Measurements from ENCODE around the gene MAPK9. TPM values are rescaled to one million over a fixed set of nuclear protein-coding genes. Genes with fewer than 3 reads are reported as not detected.
"Not testable (repeated sequence)": the region's sequence is repeated elsewhere in the genome, so short reads cannot be mapped to it uniquely, and the experiment has no call there.

The MAPK9 gene
- total RNA-seq, 2 experiments from 2014 or later, result 19.9 to 42.1 TPM

GRCh38 chr5:180211761-180212035 is 80.2 kb downstream of the MAPK9 start:
- no peak overlapping the region for H3K4me2 ChIP-seq (ENCODE audit: low read length)
- CTCF ChIA-PET (ENCODE audit: unreplicated experiment), result no interaction called here
- intact Hi-C loops (cut with micrococcal nuclease; ENCODE audit: unreplicated experiment), result no loop called here

GRCh38 chr5:180210961-180211760 is 80.7 kb downstream of the MAPK9 start:
- Histone ChIP-seq H3K9me2 (ENCODE audit: insufficient read depth, low read length) (no peaks in the 10 kb centered on the region), H3K4me3 (ENCODE audit: low read depth, low read length, poor library complexity, severe bottlenecking) (no peak overlapping the region), H3K9me3 (ENCODE audit: low read length) (no peaks in the 10 kb centered on the region), H3K79me2 (ENCODE audit: insufficient read depth, low read depth, low read length) (no peaks in the 10 kb centered on the region), H3K4me2 (ENCODE audit: low read length) (no peak overlapping the region), H4K20me1 (ENCODE audit: insufficient read depth, low read length) (no peaks in the 10 kb centered on the region), H2AFZ (ENCODE audit: low read length) (no peak overlapping the region), H3K36me3 (ENCODE audit: insufficient read depth, low read length) (no peaks in the 10 kb centered on the region), H3K4me1 (ENCODE audit: insufficient read depth, low read length, poor library complexity, severe bottlenecking) (no peaks in the 10 kb centered on the region), H3K27ac (ENCODE audit: low read depth, low read length, poor library complexity, severe bottlenecking) (no peak overlapping the region)
- TF ChIP-seq CTCF (conservative IDR thresholded peaks at IDR 0.05; ENCODE audit: low read length), result no peak
- no peak for TF ChIP-seq EZH2phosphoT487 (IDR thresholded peaks at IDR 0.05; ENCODE audit: borderline replicate concordance, low read depth, low read length)
- no peak for DNase-seq (ENCODE audit: low spot score)
- no TSS peak for BruUV-seq (replicated peaks)
- ChIA-PET POLR2A (no interaction called here), CTCF (ENCODE audit: unreplicated experiment) (no interaction called here)
- intact Hi-C loops (cut with micrococcal nuclease; ENCODE audit: unreplicated experiment), result no loop called here

More at GRCh38 chr5:180211761-180212035, 80.2 kb downstream of the MAPK9 start:
- no TSS peak for BruUV-seq (replicated peaks)
- no peak for TF ChIP-seq CTCF (conservative IDR thresholded peaks at IDR 0.05; ENCODE audit: low read length)
- TF ChIP-seq EZH2phosphoT487 (IDR thresholded peaks at IDR 0.05; ENCODE audit: borderline replicate concordance, low read depth, low read length), result no peak
- H3K9me2 ChIP-seq (ENCODE audit: insufficient read depth, low read length), result no peaks in the 10 kb centered on the region
- no peaks in the 10 kb centered on the region for H3K79me2 ChIP-seq (ENCODE audit: insufficient read depth, low read depth, low read length)
- H3K27ac ChIP-seq (ENCODE audit: low read depth, low read length, poor library complexity, severe bottlenecking), result no peak overlapping the region
- H2AFZ ChIP-seq (ENCODE audit: low read length), result no peak overlapping the region
- no peaks in the 10 kb centered on the region for H3K9me3 ChIP-seq (ENCODE audit: low read length)
- no peaks in the 10 kb centered on the region for H3K36me3 ChIP-seq (ENCODE audit: insufficient read depth, low read length)
- H3K4me1 ChIP-seq (ENCODE audit: insufficient read depth, low read length, poor library complexity, severe bottlenecking), result no peaks in the 10 kb centered on the region
- no peak overlapping the region for H3K4me3 ChIP-seq (ENCODE audit: low read depth, low read length, poor library complexity, severe bottlenecking)
- DNase-seq (ENCODE audit: low spot score), result no peak
- no peaks in the 10 kb centered on the region for H4K20me1 ChIP-seq (ENCODE audit: insufficient read depth, low read length)
- POLR2A ChIA-PET, result no interaction called here

- POLR2A ChIA-PET, result interaction anchor here (0.7 kb wide), 1 partner anchor 17 kb away, joined by 4 read pairs; no protein-coding TSS in a partner anchor
- H3K9me2 ChIP-seq (ENCODE audit: insufficient read depth, low read length); DNase-seq (ENCODE audit: low spot score); H3K4me2 ChIP-seq (ENCODE audit: low read length); H4K20me1 ChIP-seq (ENCODE audit: insufficient read depth, low read length); H3K4me1 ChIP-seq (ENCODE audit: insufficient read depth, low read length, poor library complexity, severe bottlenecking); intact Hi-C loops (cut with micrococcal nuclease; ENCODE audit: unreplicated experiment); H3K9me3 ChIP-seq (ENCODE audit: low read length); CTCF ChIA-PET (ENCODE audit: unreplicated experiment); H3K79me2 ChIP-seq (ENCODE audit: insufficient read depth, low read depth, low read length); H2AFZ ChIP-seq (ENCODE audit: low read length); H3K27ac ChIP-seq (ENCODE audit: low read depth, low read length, poor library complexity, severe bottlenecking); BruUV-seq (replicated peaks); H3K4me3 ChIP-seq (ENCODE audit: low read depth, low read length, poor library complexity, severe bottlenecking); H3K36me3 ChIP-seq (ENCODE audit: insufficient read depth, low read length): not testable (repeated sequence)
Measured at GRCh38 chr5:180210077-180210476, 81.8 kb downstream of the MAPK9 start.

Data from OCI-LY7 (cell line).